Stomach (tissue), 9 donors: ENCODE results near the gene PLEKHM3. TPM values are rescaled to one million over a fixed set of nuclear protein-coding genes. Genes with fewer than 3 reads are reported as not detected.

Experiments
- DNase-seq, 2 donors: peaks; one replicate each; pipeline versions ENCODE4 v3.0.0 to v3.0.0-alpha.2; 2013 to 2019
- H3K27ac ChIP-seq, 5 donors: fragments of 200-600 bp in 4 of 5; sonication (generic) in 4 of 5; one replicate each; pipeline ENCODE4 v1.5.1; 2013 to 2019; ENCODE audit warnings: mild to moderate bottlenecking in 1 of 5, moderate library complexity in 1 of 5
- H3K27me3 ChIP-seq, 3 donors: fragments of 200-600 bp; sonication (generic); one replicate each; pipeline ENCODE4 v1.5.1; 2017 to 2019; ENCODE audit warnings: mixed run types in 1 of 3
- H3K36me3 ChIP-seq, 4 donors: fragments of 200-600 bp; sonication (generic); 1 replicate in 3 of 4; 2 replicates in 1 of 4; pipeline ENCODE4 v1.5.1; 2016 to 2019
- H3K4me1 ChIP-seq, 4 donors: fragments of 200-600 bp; sonication (generic); one replicate each; pipeline ENCODE4 v1.5.1; 2016 to 2019
- H3K4me3 ChIP-seq, 4 donors: fragments of 200-600 bp; sonication (generic) in 3 of 4; one replicate each; pipeline ENCODE4 v1.5.1; 2016 to 2019; ENCODE audit warnings: mild to moderate bottlenecking in 1 of 4
- H3K9me3 ChIP-seq, 4 donors: fragments of 200-600 bp; sonication (generic); one replicate each; pipeline ENCODE4 v1.5.1; 2016 to 2019
- CTCF ChIP-seq, 7 experiments: fragments of 450-650 bp in 4 of 7; fragments of 200-600 bp in 3 of 7; sonication (generic) in 3 of 7; IDR thresholded peaks; one replicate each; pipeline ENCODE4 v1.5.1; 2016 to 2019; ENCODE audit warnings: antibody characterized with exemption in 7 of 7, control low read depth in 2 of 7, mild to moderate bottlenecking in 1 of 7
- EP300 ChIP-seq: sonication (generic); formaldehyde crosslinking; IDR thresholded peaks from one replicate; pipeline ENCODE4 v1.6.1; 2017; ENCODE audit warnings: antibody characterized with exemption
- POLR2A ChIP-seq, 4 donors: fragments of 450-650 bp; IDR thresholded peaks; one replicate each; pipeline ENCODE4 v1.6.1; 2016; ENCODE audit warnings: antibody characterized with exemption in 4 of 4, control low read depth in 2 of 4, mild to moderate bottlenecking in 1 of 4, moderate library complexity in 1 of 4
- POLR2AphosphoS5 ChIP-seq, 3 donors: sonication (generic); formaldehyde crosslinking; IDR thresholded peaks; one replicate each; pipeline ENCODE4 v1.6.1; 2016; ENCODE audit warnings: antibody characterized with exemption in 3 of 3
- WGBS, 5 donors: extraction: QIAGEN DNeasy Blood & Tissue Kit in 3 of 5; methylation state at CpG; one replicate each; pipeline versions ENCODE4 v1.1.5 to v1.1.7; 2013 to 2018; 5-methylcytosine and 5-hydroxymethylcytosine counted together
- intact Hi-C: fragments of 100-400 bp; cut with DNase I; formaldehyde crosslinking; loops from one replicate; pipeline ENCODE4 v1.15.1; 2023; ENCODE audit warnings: low total_unique reads
- polyA plus RNA-seq, 3 donors: library from polyadenylated mRNA; stranded (reverse); fragments of 200-250 nt; gene quantifications; one replicate each; pipeline ENCODE4 v1.2.3, GENCODE V29; 2013
- total RNA-seq, 5 donors: library from RNA; depleted of rRNA; stranded (reverse); fragments of >200 nt; gene quantifications; one replicate each; pipeline versions ENCODE4 v1.1.0 to v1.2.3, GENCODE V29; 2014 to 2016
- donor health status: healthy with polysubstance abuse.
- donor health status: Bipolar disorder and iron deficiency.
- donor health status: healthy.

PLEKHM3 gene
- total and polyA plus RNA-seq, 8 donors = 2.1 to 35.1 (median 5.4) TPM

DNA sequence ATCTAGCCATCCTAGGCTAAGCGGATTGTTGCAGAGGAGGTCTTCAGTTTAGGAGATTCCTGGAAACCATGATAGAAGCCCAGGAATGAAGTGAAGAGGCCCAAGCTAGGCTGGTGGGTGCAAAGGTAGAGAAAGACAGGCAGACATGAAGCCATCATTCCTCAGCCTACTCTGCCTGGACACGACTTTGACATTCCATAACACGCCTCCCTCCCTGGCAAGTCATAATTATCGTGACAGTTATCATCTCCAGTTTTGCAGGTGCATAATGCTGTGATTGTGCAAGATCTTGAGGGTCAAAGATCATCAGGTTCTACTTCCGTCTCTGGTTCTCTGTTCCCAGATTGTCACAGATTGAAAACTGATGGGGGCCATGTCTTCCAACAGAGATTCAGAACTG lies 240.4 kb downstream of the PLEKHM3 start:
- intact Hi-C loops = no loop called here
- 57 to 68% (median 63%) methylated on average over 5 of the region's 5 CpGs for WGBS, 5 donors
- DNase-seq = no peak
- Histone ChIP-seq H3K27ac (no peak overlapping the region), H3K9me3 (no peaks in the 10 kb centered on the region), H3K36me3 (no peaks in the 10 kb centered on the region), H3K4me3 (no peak overlapping the region), H3K27me3 (no peaks in the 10 kb centered on the region), H3K4me1 (peaks cover 7 to 28% (median 15%) of the 10 kb centered on the region in 4 donors)
- TF ChIP-seq EP300 = no peak
- no peak for TF ChIP-seq CTCF (IDR thresholded peaks at IDR 0.05)
- no peak for TF ChIP-seq POLR2A (IDR thresholded peaks at IDR 0.05)
- no peak for TF ChIP-seq POLR2AphosphoS5 (IDR thresholded peaks at IDR 0.05)

- no peak for TF ChIP-seq POLR2AphosphoS5 (IDR thresholded peaks at IDR 0.05)
- TF ChIP-seq POLR2A (IDR thresholded peaks at IDR 0.05) = no peak
- TF ChIP-seq CTCF (IDR thresholded peaks at IDR 0.05) = no peak
- TF ChIP-seq EP300 = no peak
- Histone ChIP-seq H3K4me3 (no peak overlapping the region), H3K36me3 (no peaks in the 10 kb centered on the region), H3K27me3 (no peaks in the 10 kb centered on the region), H3K27ac (peak overlapping the region in 3 of 5 donors; percentile 48 to 62 (median 55)), H3K4me1 (peaks cover 7 to 28% (median 15%) of the 10 kb centered on the region in 4 donors), H3K9me3 (no peaks in the 10 kb centered on the region)
- intact Hi-C loops = no loop called here
- no peak for DNase-seq
- WGBS, 5 donors = 79 to 86% (median 83%) methylated on average over 2 of the region's 2 CpGs
Observed at GRCh38 chr2:207783514-207783913, 241.8 kb downstream of the PLEKHM3 start.

GRCh38 chr2:207782238-207783030 lies 242.9 kb downstream of the PLEKHM3 start:
- TF ChIP-seq POLR2A (IDR thresholded peaks at IDR 0.05) (no peak), POLR2AphosphoS5 (IDR thresholded peaks at IDR 0.05) (peak in 1 of 3 donors; percentile 50)
- no peaks in the 10 kb centered on the region for H3K9me3 ChIP-seq
- no peak overlapping the region for H3K4me3 ChIP-seq
- H3K27me3 ChIP-seq = no peaks in the 10 kb centered on the region
- DNase-seq = peak; percentile 73 to 86
- peak overlapping the region; percentile 48 to 62 (median 55) for H3K27ac ChIP-seq
- no peaks in the 10 kb centered on the region for H3K36me3 ChIP-seq
- intact Hi-C loops = no loop called here
- 62 to 77% (median 67%) methylated on average over 10 of the region's 10 CpGs for WGBS, 5 donors
- peaks cover 7 to 22% (median 15%) of the 10 kb centered on the region in 4 donors for H3K4me1 ChIP-seq

DNA sequence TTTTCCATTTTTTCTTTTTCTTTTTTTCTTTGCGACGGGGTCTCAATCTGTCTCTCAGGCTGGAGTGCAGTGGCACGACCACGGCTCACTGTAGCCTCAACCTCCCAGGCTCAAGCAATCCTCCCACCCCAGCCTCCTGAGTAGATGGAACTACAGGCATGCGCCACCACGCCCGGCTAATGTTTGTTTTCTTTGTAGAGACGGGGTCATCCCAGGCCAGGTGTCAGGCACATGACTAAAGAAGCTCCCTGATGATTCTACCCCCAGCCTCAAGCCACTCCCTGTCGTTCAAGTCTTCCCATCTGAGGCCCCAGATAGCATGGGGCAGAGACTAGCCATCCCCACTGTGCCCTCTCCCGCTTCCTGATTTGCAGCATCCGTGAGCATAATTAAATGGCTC lies 245.8 kb downstream of the PLEKHM3 start:
- Histone ChIP-seq H3K4me3 (no peak overlapping the region), H3K27me3 (no peaks in the 10 kb centered on the region), H3K9me3 (no peaks in the 10 kb centered on the region), H3K36me3 (no peaks in the 10 kb centered on the region), H3K4me1 (peaks cover 7 to 30% (median 15%) of the 10 kb centered on the region in 4 donors), H3K27ac (no peak overlapping the region)
- no peak for DNase-seq
- 81 to 85% (median 85%) methylated on average over 11 of the region's 11 CpGs for WGBS, 5 donors
- intact Hi-C loops = no loop called here
- TF ChIP-seq CTCF (IDR thresholded peaks at IDR 0.05) (no peak), POLR2A (IDR thresholded peaks at IDR 0.05) (no peak), EP300 (no peak), POLR2AphosphoS5 (IDR thresholded peaks at IDR 0.05) (no peak)
